GM18520 (cell line): ENCODE results near the gene EFTUD2.

Experiments used
- ATAC-seq: cut with Tn5 transposase; IDR thresholded peaks from one replicate; pipeline ENCODE4 v1.9.1; 2021; ENCODE audit not compliant: unreplicated experiment

Gene EFTUD2

DNA sequence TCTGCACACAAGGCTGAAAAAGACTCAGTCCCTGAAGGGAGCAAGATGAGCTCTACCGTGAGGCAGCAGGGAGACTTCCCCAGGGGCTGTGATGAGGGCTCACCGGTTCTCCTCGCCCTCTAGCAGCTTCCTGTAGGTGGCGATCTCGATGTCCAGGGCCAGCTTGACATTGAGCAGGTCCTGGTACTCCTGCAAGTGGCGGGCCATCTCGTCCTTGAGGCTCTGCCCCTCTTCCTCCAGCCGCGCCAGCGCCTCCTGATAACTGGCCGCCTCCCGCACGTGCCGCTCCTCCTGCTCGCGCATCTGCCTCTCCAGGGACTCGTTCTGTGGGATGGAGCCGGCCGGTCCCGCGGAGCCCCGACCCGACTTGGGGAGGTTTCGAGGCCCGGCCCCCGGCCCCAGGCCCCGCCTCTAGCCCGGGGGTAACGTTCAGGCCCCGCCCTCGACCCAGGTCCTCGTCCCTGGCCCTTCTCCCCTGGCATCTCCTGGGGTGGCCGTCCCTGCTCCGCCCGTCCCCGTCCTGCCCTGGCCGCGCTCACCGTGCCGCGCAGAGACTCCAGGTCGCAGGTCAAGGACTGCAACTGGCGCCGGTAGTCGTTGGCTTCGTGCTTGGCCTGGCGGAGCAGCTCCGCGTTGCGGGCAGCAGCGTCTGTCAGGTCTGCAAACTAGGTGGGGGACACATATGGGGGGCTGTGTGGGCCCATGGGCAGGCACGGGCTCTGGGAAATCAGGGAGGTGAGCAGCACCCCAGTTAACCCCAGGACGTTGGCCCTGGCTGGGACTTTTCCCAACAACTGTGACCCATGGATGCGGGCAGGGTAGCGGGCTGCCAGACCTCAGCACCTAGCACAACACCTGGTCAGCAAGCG lies 12.1 kb upstream of the EFTUD2 start:
- no peak for ATAC-seq

DNA sequence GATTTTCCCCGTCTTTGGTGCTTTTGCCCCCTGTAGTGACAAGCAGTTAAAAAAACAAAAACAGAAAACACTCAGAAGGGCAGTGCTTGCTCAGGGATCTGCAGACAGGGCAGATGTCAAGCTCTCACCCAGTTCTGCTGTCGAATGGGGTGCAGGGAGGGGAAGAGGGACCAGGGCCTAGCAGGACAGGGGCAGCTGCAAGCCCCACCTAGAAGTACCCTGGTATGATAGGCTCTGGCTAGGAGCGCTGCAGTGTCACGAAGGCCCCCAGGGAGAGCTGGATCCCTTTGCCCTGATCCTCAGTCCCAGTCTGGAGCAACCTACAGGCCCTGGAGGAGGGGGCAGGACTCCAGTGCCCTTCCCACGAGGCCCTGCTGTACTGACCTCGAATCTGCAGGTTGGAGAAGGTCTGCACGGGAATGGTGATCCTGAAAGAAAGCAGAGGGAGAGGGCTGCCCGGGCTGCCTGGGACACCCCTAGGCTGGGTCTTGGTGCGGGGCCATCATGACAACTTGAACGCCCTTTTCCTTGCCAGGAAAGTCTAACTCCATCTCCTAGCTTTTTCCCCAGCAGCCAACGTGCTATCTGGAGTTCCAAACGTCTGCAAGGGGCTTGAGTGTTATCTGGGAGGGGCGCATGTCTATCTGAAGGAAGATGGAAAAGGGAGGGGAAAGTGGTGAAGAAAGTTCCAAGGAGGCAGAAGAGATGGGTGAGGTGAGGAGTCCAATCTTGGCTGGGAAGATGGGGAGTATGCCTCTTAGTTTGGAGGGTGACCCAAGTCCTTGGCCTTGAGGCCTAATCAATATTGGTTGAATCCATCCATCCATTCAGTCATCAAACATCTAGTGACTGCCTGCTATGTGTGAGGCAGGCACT lies 11.2 kb upstream of the EFTUD2 start:
- no peak for ATAC-seq

DNA sequence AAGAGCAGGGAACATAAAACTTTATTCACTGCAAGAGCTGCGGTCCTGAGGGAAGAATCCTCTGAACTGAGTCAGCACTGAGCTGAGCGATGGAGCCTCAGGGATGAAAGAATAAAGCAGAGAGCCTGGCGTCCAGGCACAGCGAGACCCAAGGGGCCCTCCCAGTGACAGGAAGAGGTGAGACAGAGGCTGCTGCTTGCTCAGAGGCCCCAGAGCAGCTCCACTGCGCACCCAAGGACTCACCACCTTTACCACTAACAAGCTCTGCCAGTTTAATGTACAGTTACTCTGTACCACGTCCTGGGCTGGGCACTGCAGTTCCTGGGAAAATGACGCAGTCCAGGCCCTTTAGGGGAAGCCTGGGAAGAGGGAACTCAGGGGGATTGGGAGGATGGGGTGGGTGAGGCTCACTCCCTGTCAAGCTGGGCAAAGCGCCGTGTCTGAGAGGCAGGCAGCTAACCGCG lies 10.5 kb upstream of the EFTUD2 start:
- ATAC-seq = no peak

DNA sequence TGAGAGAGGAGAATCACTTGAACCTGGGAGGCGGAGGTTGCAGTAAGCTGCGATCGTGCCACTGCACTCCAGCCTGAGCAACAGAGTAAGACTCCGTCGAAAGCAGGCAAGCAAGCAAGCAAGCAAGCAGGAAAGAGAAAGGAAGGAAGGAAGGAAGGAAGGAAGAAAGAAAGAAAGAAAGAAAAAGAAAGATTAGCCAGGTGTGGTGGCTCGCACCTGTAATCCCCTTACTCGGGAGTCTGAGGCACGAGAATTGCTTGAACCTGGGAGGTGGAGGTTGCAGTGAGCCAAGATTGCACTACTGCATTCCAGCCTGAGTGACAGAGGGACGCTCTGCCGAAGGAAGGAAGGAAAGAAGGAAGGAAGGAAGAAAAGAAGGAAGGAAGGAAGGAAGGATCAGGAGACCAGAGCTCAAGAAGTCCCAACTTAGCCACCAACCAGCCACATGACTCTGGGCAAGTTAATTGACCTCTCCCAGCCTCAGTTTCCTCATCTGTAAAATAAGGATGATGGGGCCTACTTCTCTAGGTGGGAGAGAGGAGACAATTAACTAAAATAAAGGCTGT lies 9.6 kb upstream of the EFTUD2 start:
- no peak for ATAC-seq

DNA sequence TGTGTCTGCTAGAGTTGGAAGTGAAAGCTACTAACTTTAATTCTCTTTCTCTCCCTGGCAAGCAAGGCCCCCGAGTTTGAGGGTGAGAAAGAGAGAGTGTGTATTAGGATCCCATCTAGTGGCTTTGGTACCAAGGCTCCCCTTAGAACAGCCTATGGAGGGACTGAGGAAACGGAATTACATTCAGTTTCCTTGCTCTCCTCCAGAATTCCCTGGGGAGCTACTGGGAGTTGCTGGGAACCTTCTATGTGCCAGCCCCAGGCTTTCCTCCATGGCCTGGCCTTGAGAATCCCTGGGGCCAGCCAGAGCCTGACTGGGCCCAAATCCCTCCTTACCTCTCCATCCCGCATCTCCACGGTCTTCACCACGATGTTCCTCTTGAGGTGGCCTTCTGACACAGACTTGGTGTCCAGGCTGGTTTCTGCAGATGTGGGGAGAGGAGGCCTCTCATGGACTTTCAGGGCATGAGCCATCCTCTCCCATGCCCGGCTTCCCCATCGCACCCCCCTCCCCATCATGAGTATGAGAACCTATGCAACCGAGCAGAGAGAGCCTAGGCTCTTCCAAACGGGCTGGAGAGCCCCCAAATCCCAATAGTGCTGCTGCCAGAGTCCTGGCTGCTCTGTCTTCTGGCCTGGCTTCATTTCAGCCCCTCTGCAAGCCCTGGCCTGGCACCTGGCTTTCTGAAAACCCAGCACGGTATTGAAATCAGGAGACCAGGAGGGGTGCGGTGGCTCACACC lies 8.7 kb upstream of the EFTUD2 start:
- no peak for ATAC-seq

DNA sequence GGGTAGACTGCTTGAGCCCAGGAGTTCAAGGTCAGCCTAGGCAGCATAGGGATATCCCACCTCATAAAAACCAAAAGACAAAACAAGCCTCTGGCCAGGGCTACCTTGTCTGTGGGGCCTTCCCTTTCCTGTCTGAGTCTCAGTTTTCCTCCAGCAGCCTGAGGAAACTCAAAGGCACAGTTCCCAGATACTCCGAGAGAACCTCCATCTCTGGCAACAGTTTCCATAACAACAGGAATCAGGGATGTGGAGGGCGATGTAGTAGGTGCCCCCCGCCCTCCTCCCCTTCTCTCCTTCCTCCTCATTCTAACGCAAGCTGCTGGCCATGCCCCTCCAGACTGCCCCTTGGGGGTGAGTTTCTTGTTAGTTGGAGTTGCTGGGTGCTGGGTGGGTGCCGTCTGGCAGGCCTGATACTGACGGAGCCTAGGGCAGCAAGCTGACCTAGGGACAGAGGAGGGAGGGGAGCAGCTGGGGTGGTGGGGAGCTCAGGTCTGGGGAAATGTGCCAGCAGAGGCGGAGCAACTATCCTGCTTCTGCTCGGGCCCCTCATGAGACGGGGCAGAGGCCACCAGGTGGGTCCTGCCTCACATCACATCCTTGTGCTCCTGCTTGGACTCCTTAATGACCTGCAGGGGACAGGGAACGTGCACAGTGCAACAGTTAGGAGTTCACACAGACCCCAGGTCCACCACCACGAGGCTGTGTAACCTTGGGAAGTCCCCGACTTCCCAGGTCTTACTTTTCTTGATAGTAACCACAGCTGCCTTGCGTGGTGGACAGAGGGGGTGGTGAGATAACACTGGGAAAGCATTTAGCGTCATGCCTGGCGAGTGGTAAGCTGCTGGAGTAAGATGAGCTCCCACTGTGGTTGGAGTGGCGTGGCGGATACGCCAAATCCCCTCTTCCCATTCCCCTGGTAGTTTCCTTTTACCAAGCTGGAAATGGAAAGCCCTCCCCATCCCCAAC lies 7.8 kb upstream of the EFTUD2 start:
- no peak for ATAC-seq

DNA sequence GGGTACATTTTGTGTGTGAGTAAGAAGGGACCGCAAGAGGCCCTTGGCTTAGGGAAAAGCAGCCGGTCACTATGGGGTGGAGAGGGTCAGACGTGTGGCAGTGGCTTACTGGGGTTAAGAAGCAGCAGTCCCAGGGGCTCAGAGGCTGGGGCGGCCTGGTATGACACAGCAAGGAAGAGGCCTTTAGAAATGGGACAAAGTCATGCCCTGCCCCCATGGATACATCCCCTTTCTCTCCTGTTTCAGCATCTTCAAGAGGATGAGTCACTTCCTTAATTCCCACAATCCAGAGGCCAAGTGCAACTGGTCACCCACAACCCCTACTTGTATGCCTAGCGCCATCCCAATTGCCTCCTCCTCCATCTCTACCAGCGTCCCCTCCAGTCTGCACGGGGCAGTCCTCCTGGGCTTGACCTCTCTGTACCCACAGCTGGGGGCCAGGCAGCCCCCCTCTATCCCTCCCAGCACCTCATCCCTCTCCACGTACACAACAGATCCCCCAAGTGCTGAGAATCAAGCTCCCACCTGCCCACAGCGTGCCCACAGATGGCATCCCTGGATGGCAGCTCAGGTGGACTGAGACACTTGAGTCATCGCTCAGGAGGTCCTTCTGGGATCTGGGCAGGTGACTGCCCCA lies 6.9 kb upstream of the EFTUD2 start:
- ATAC-seq = no peak

DNA sequence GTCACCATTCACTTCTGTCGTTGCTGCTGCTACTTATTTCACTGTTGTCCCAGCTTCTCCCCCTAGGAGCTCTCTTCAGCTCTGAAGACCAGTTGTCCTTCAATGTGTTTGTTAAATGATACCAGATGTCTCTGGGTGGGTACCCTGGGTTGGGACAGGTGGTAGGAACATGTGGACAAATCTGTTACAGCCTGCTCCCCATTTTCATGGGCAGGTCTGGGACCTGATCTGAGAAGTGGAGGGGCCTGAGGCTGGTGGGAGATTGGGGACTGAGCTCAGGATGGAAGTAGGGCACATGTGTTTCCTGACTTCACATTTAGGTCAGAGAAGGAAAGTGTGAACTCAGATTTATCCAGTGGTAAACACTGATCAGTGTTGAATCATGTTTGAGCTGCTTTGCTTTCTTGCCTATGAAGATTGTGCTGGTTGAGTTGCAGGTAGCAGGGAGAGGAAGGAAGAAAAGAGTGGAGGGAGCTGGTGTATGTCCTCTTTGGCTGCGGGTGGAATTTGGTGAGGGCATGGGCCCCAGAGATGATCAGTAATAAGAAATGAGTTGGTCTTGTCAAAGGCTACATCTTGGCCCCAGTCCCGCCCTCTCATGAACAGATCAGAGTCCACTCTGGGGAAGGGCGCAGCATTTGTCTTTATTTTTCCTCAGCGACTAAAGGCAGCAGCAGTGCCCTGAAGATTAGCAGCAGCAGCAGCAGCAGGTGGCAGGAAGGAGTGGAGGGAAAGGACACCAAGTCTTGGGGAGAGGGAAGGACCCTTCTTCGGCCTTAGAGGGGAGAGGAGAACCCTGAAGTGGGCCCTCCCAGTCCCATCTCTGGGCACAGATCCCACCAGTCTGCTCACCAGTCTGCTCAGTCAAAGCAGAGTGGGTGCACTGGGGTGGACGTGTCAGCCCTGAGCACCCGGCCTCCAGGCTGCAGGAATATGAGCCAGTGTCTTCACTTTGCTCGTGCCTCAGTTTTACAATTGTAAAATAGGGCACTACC lies 6.1 kb upstream of the EFTUD2 start:
- ATAC-seq = no peak

DNA sequence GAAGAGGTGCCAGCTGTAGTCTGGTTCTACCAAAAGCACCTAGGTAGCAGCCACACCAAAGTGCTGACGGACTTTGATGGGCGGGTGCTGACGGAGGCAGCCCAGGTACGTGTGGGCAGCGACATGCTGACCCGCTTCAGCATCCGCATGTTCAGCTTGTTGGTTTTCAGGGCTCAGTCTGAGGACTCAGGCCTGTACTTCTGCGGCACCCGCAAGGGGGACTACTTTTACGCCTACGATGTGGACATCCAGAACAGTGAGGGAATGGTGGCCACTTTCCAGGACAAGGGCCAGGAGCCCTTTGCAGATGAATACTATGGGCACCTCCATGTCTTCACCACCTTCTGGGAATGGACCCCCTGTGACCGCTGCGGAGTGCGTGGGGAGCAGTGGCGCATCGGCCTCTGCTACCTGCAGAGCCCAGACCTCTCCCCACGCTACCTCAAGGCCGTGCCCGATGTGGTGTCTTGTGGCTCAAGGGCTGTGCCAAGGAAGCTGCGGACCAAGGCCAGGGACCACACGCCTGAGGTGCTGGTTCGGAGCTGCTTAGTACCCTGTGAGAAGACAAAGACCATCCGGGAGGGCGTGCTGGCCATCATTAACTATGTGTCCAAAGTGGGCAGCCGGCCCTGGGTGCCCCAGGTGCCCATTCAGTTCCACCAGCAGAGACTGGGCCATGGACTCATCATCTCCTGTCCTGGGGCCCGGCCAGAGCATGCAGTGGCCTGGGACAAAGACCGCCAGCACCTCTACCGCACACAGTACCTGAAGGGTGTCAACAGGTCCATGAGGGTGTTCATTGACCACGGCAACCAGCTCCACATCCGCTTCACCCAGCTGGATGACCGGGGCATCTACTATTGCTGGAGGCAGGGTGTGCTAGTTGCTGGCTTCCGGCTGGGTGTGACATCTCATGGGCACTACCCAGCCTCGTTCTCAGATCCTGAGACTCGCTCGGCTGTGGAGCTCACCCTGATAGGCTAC lies 5.0 kb upstream of the EFTUD2 start:
- ATAC-seq = no peak

DNA sequence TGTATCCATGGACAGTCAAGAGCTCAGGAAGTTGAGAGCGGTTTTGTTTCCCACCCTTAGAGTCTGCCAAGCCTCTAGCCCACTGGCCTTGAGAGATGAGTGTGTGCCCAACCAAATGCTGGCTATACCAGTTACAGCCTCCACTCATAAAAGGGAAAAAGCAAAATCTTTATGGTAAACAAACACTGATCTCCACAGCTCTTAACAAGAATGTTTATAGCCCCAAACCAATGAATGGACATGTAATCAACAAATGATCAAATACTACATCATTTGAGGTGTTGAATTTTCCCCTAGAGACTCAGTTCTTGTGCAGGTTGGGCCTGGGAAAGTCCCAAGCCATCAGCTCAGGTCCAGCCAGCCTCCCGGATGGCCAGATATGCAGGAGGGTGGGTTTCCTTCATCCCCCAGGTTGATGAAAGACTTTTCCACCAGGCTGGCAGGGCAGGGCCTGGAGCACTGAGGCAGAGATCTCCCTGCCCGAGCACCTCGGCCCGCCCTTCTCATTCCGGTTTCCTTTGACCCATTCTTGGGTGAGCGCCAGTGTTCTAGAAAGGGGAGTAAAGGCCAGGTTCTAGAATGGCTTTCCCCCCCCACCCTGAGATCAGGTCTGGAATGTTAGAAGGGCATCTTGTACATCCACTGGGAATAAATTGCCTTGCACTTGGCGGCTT lies 3.9 kb upstream of the EFTUD2 start:
- ATAC-seq = no peak

DNA sequence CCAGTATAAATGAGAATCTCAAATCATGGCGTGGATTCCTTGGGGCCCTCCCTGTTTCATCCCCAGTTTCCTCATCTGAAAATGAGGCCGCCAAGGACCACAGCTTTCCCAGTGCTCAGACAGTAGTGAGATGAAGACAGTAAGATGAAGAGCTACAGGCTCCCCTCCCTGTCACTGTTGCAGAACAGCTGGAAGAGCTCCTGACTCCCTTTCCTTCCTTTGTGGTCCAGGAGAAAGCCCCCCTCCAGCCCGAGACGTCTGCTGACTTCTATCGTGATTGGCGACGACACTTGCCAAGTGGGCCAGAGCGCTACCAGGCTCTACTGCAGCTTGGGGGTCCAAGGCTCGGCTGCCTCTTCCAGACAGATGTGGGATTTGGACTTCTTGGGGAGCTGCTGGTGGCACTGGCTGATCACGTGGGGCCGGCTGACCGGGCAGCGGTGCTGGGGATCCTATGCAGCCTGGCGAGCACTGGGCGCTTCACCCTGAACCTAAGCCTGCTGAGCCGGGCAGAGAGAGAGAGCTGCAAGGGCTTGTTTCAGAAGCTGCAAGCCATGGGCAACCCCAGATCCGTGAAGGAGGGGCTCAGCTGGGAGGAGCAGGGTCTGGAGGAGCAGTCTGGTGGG lies 3.0 kb upstream of the EFTUD2 start:
- no peak for ATAC-seq

DNA sequence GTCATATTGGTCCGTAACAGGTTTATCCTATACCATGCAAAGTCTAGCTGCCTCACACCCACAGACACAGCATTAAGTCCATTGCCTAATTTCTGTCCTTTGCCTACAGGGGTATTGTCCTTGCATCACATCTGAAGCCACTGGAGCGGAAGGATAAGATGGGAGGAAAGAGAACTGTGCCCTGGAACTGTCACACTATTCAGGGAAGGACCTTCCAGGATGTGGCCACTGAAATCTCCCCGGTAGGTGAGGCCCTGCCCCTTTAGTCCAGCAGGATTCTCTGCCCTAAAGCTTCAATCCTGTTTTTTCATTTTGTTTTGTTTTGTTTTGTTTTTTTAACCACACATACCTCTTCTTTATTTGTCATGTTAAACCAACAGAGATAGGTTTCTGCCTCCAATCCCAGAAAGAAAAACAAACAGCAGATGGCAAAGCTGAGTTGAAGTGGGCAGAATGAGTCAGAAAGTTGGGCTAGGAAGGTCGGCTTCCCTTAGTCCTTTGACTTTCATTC lies 2.2 kb upstream of the EFTUD2 start:
- ATAC-seq = no peak

DNA sequence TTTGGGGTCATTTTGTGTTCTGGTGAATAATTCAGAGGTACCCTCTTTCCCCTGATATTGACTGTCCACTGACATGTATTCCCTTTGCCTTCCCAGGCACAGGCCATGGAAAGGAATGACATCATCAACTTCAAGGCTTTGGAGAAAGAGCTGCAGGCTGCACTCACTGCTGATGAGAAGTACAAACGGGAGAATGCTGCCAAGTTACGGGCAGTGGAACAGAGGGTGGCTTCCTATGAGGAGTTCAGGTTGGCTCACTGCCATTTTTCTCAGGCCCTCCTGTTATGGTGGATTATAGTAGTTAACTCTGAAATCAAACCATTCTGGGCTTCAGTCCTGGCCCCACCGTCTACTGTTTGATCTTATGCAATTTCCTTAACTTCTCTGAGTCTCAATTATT lies 1.6 kb upstream of the EFTUD2 start:
- no peak for ATAC-seq

DNA sequence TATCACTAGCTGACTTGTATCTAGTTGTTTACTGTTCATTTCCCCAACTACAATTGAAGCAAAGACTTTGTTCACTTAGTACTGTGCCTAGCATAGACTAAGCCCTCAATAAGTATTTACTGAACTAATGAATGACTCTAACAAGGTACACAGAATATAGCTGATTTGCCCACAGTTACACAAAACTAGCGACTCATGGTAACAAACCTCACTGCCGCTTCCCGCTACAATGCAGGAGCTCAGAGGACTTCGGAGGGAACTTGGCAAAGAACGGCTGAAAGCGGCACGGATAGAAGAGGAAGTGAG lies 524 bp downstream of the EFTUD2 start:
- no peak for ATAC-seq

DNA sequence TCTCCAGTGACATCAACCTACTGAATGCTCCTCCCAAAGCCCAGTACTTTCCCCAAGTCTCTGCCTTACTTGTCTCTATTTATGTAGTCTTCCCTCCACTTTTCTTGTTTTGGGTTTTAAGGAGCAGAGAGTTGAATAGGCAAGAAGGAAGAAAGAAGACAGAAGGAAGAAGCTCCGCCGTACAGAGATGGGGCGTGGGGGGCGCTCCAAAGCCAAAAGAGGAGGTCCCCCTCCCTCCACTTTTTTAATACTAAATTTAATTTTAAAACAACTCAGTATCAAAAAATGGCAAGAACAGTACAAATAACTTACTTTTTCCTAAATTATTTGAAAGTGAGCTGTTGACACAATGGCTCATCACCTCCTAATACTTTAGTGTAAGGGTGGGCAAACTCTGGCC lies 4.6 kb downstream of the EFTUD2 start:
- no peak for ATAC-seq

DNA sequence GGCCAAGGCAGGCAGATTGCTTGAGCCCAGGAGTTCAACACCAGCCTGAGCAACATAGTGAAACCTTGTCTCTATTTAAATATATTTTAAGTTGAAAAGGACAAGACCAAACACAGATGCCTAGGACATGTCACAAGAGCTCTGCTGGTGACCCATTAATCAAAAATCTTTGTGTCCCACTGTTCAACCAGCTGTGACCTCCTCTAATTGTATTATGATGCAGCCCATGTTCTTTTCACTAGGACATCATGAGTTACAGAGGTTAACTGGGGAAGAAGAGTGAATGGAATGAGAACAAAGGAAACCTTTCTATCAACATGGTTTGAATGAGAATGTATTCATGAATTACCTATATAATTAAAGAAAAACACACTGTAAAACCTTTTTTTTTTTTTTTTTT lies 7.0 kb downstream of the EFTUD2 start:
- no peak for ATAC-seq
